K562 (cell line): ENCODE data around the gene PTRHD1. TPM values are rescaled to one million over a fixed set of nuclear protein-coding genes. Genes with fewer than 3 reads are reported as not detected.

Experiments
- CREB1 ChIP-seq, 2 experiments: sonication (generic) in 1 of 2; formaldehyde crosslinking in 1 of 2; IDR thresholded peaks; 2 replicates each; pipeline versions ENCODE4 v1.6.1 to v1.8.0; 2012 to 2022; ENCODE audit warnings: inconsistent platforms in 1 of 2, mild to moderate bottlenecking in 1 of 2, missing genetic modification reagents in 1 of 2, moderate library complexity in 1 of 2
- HDAC3 ChIP-seq: fragments of 450-650 bp; IDR thresholded peaks from 2 replicates; pipeline ENCODE4 v1.6.1; 2018; ENCODE audit warnings: borderline replicate concordance, mild to moderate bottlenecking, moderate library complexity; ENCODE audit not compliant: partially characterized antibody
- HDAC8 ChIP-seq: fragments of 450-650 bp; IDR thresholded peaks from 2 replicates; pipeline ENCODE4 v1.6.1; 2016; ENCODE audit warnings: mild to moderate bottlenecking, missing genetic modification characterization, moderate library complexity, missing compliant biosample characterization
- KDM4B ChIP-seq, 2 experiments: fragments of 450-650 bp in 1 of 2; sonication (generic) in 1 of 2; IDR thresholded peaks; 2 replicates each; pipeline ENCODE4 v1.6.1; 2016 to 2017; ENCODE audit warnings: borderline replicate concordance in 2 of 2, antibody characterized with exemption in 1 of 2, low read depth in 1 of 2, mild to moderate bottlenecking in 1 of 2
- LCOR ChIP-seq: sonication (generic); formaldehyde crosslinking; IDR thresholded peaks from 2 replicates; pipeline ENCODE4 v1.8.0; 2022; ENCODE audit warnings: mild to moderate bottlenecking, missing genetic modification reagents
- MAZ ChIP-seq, 2 experiments: fragments of 450-650 bp in 1 of 2; sonication (generic) in 1 of 2; formaldehyde crosslinking; IDR thresholded peaks in 1 of 2; conservative IDR thresholded peaks in 1 of 2; 2 replicates each; pipeline versions ENCODE4 v1.4.0 to v1.5.0; 2020; ENCODE audit warnings: mild to moderate bottlenecking in 1 of 2, missing genetic modification reagents in 1 of 2
- MIER1 ChIP-seq: fragments of 450-650 bp; IDR thresholded peaks from 2 replicates; pipeline ENCODE4 v1.6.1; 2016; ENCODE audit warnings: antibody characterized with exemption, mild to moderate bottlenecking, low read depth
- NCOR1 ChIP-seq: fragments of 450-650 bp; IDR thresholded peaks from 2 replicates; pipeline ENCODE4 v1.6.1; 2016; ENCODE audit warnings: mild to moderate bottlenecking, moderate library complexity
- PHF20 ChIP-seq: fragments of 450-650 bp; IDR thresholded peaks from 2 replicates; pipeline ENCODE4 v1.6.1; 2018; ENCODE audit not compliant: partially characterized antibody
- PTRF ChIP-seq: fragments of 450-650 bp; IDR thresholded peaks from 2 replicates; pipeline ENCODE4 v1.6.1; 2016; ENCODE audit warnings: mild to moderate bottlenecking, missing genetic modification characterization, missing compliant biosample characterization
- PURB ChIP-seq: sonication (generic); formaldehyde crosslinking; IDR thresholded peaks from 2 replicates; pipeline ENCODE4 v1.9.0; 2021; ENCODE audit warnings: low read depth, mild to moderate bottlenecking, missing genetic modification reagents
- RBM34 ChIP-seq: fragments of 200-400 bp; formaldehyde crosslinking; IDR thresholded peaks from 2 replicates; pipeline ENCODE4 v1.6.1; 2018; ENCODE audit warnings: low read length, borderline replicate concordance; ENCODE audit not compliant: insufficient read depth
- TAF7 ChIP-seq: fragments of 450-650 bp; IDR thresholded peaks from 2 replicates; pipeline ENCODE4 v1.6.1; 2016; ENCODE audit warnings: missing genetic modification characterization, missing compliant biosample characterization
- TCF3 ChIP-seq: sonication (generic); formaldehyde crosslinking; IDR thresholded peaks from 2 replicates; pipeline ENCODE4 v1.4.0; 2020; ENCODE audit warnings: mild to moderate bottlenecking, missing genetic modification reagents
- ZBTB17 ChIP-seq: fragments of 450-650 bp; formaldehyde crosslinking; IDR thresholded peaks from 2 replicates; pipeline ENCODE4 v1.4.0; 2020; ENCODE audit warnings: mild to moderate bottlenecking
- ZNF174 ChIP-seq: fragments of 250-450 bp; sonication (Bioruptor Pico); IDR thresholded peaks from 2 replicates; pipeline ENCODE4 v1.4.0; 2020; ENCODE audit warnings: mild to moderate bottlenecking
- ZNF589 ChIP-seq: fragments of 200-800 bp; sonication (Bioruptor generic); IDR thresholded peaks from 2 replicates; pipeline ENCODE4 v1.6.1; 2016; ENCODE audit warnings: low read depth, missing genetic modification characterization, missing compliant biosample characterization
- polyA plus RNA-seq, 8 experiments: library from polyadenylated mRNA; depleted of rRNA in 4 of 8; stranded (reverse) in 5 of 8; unstranded in 3 of 8; fragments of >200 nt; fragmentation: Nextera tagmentation in 2 of 8; fragmentation: Illumina TruSeq in 1 of 8; extraction: Ambion mirVana in 2 of 8; extraction: Trizol in 1 of 8; gene quantifications; 2 replicates each; pipeline versions ENCODE4 v1.2.1 to v1.2.3, GENCODE V29; 2011 to 2014; ENCODE audit warnings: inconsistent platforms in 1 of 8, missing spikeins in 1 of 8
- total RNA-seq, 7 experiments: library from RNA; depleted of rRNA in 6 of 7; stranded (reverse); fragments of >200 nt in 6 of 7; fragmentation: Illumina TruSeq in 2 of 7; extraction: Trizol in 2 of 7; gene quantifications; 2 replicates each; pipeline versions ENCODE4 v1.2.1 to v1.2.3, GENCODE V29; 2011 to 2021; ENCODE audit warnings: low replicate concordance in 1 of 7
- TF ChIP-seq, protein P1 (sequence below): fragments of 450-650 bp; conservative IDR thresholded peaks from 2 replicates; pipeline ENCODE4 v1.6.1; 2016; ENCODE audit warnings: missing genetic modification characterization, low read depth, mild to moderate bottlenecking, control low read depth, missing compliant biosample characterization
- TF ChIP-seq, protein P2 (sequence below): fragments of 250-450 bp; sonication (Bioruptor Pico); IDR thresholded peaks from 2 replicates; pipeline ENCODE4 v1.8.0; 2021; ENCODE audit warnings: moderate library complexity, mild to moderate bottlenecking, inconsistent platforms
- TF ChIP-seq, protein P3 (sequence below): conservative IDR thresholded peaks from 2 replicates; pipeline ENCODE4 v1.6.1; 2011; ENCODE audit warnings: low read depth, mild to moderate bottlenecking, low read length; ENCODE audit not compliant: control insufficient read depth

PTRHD1 gene
- total and polyA plus RNA-seq, 9 of the 15 experiments (the other 6 are each of a cell fraction or from before 2014, with no cell fraction given) = 15.8 to 83.2 (median 46.6) TPM

DNA sequence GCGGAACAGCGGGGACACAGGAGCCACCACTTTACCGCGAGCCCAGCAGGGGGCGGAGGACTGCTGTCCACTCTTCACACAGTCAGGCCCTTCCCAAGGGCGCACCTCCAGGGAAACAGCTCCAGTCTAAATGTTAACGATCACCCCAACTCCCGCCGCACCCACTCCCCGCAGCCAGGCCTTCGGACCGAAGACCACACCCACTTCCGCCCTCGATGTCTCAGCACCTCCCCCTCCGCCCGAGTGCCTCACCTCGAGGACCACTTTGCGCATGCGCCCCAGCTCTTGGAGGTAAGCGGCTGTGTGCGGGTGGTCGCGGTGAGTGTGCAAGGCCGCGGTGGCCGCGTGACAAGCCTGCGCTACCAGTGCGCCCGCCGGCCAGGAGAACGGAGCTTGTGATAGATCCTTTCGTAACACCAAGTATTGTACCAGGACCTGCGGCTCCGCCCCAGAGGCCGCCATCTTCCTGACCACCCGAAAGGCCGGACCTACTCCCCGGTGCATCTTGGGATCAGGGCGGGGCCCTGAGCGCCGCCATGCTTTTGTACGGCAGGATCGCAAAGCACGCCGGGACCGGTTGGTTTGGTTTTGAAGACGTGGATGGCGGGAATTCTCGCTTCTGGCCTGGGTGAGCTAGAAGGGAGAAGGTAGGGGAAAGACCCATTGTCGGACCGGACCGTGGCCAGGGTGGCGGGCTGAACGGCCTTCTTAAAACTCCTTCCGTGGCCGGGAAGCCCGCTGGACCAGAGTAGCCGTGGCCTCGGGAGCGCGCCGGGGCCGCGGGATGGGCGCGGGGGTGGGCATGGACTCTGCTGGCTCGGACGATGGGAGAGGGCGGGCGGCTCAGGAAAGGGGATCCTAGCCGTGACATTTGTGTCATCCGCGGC is at the start of gene PTRHD1, which contains the start of gene CENPO (continued):
- TF ChIP-seq, protein P1, sequence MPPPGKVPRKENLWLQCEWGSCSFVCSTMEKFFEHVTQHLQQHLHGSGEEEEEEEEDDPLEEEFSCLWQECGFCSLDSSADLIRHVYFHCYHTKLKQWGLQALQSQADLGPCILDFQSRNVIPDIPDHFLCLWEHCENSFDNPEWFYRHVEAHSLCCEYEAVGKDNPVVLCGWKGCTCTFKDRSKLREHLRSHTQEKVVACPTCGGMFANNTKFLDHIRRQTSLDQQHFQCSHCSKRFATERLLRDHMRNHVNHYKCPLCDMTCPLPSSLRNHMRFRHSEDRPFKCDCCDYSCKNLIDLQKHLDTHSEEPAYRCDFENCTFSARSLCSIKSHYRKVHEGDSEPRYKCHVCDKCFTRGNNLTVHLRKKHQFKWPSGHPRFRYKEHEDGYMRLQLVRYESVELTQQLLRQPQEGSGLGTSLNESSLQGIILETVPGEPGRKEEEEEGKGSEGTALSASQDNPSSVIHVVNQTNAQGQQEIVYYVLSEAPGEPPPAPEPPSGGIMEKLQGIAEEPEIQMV (tag) = no peak
- TF ChIP-seq, protein P2, sequence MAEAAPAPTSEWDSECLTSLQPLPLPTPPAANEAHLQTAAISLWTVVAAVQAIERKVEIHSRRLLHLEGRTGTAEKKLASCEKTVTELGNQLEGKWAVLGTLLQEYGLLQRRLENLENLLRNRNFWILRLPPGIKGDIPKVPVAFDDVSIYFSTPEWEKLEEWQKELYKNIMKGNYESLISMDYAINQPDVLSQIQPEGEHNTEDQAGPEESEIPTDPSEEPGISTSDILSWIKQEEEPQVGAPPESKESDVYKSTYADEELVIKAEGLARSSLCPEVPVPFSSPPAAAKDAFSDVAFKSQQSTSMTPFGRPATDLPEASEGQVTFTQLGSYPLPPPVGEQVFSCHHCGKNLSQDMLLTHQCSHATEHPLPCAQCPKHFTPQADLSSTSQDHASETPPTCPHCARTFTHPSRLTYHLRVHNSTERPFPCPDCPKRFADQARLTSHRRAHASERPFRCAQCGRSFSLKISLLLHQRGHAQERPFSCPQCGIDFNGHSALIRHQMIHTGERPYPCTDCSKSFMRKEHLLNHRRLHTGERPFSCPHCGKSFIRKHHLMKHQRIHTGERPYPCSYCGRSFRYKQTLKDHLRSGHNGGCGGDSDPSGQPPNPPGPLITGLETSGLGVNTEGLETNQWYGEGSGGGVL = no peak
- TF ChIP-seq KDM4B (IDR thresholded peaks at IDR 0.05; ENCODE audit: borderline replicate concordance in 2 of 2, low read depth in 1 of 2) (peak in 1 of 2 experiments; percentile 45; a peak in 1 of 4 replicates), RBM34 (no peak), MIER1 (no peak), TAF7 (tag) (peak; percentile 88), NCOR1 (peak; percentile 11; the same call in 1 of the 2 replicates), LCOR (peak; percentile 91), PHF20 (peak; percentile 38), TCF3 (CRISPR knock-in tag) (peak; percentile 45), MAZ (CRISPR knock-in tag; conservative IDR thresholded peaks at IDR 0.05 in 1 of 2, IDR thresholded peaks at IDR 0.05 in 1 of 2) (peak; percentile 78 to 85), ZNF589 (CRISPR knock-in tag) (no peak), ZBTB17 (no peak; the same call in 1 of the 2 replicates), CREB1 (IDR thresholded peaks at IDR 0.05) (peak; percentile 15), CREB1 (CRISPR knock-in tag; IDR thresholded peaks at IDR 0.05) (peak; percentile 15; the same call in 1 of the 2 replicates), PTRF (no peak), HDAC8 (tag) (0 out of 2 replicates have a peak, but pooled peaks have one; percentile 31), PURB (no peak), HDAC3 (no peak), ZNF174 (CRISPR knock-in tag) (no peak)
- TF ChIP-seq, protein P3, sequence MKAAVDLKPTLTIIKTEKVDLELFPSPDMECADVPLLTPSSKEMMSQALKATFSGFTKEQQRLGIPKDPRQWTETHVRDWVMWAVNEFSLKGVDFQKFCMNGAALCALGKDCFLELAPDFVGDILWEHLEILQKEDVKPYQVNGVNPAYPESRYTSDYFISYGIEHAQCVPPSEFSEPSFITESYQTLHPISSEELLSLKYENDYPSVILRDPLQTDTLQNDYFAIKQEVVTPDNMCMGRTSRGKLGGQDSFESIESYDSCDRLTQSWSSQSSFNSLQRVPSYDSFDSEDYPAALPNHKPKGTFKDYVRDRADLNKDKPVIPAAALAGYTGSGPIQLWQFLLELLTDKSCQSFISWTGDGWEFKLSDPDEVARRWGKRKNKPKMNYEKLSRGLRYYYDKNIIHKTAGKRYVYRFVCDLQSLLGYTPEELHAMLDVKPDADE = peak; percentile 55; the same call in 1 of the 2 replicates
